AG10803 (cell line): ENCODE data around the gene CAMTA2.

Source experiments
- DNase-seq: peaks from one replicate; pipeline ENCODE4 v3.0.0; 2010; ENCODE audit warnings: low read depth
- H3K4me3 ChIP-seq: 2 replicates; pipeline ENCODE4 v1.5.1; 2011; ENCODE audit warnings: mild to moderate bottlenecking, low read length, control low read depth
- TF ChIP-seq, protein P1 (sequence below): conservative IDR thresholded peaks from 2 replicates; pipeline ENCODE4 v1.5.1; 2011; ENCODE audit warnings: mild to moderate bottlenecking, low read length, control low read depth, inconsistent platforms

Gene CAMTA2

DNA sequence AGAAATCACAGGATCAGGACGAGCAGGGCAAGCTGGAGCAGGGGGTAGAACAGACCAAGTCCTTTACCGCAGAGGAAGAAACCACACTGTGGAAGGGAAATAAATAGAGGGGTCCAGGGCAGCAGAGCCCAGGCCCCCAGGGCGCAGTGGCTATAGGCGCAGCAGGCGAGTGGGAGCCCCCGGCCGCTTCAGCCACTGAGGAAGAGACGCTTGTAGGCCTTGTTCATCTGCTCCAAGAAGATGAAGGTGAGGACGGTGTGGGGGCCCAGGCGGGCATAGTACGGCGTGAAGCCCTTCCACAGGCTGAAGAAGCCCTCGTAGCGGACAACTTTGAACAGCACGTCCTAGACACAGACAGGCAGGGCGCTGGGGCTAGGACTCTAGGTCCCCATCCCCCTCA lies 49.9 kb downstream of the CAMTA2 start:
- no peak for DNase-seq
- H3K4me3 ChIP-seq = no peak overlapping the region
- TF ChIP-seq, protein P1, sequence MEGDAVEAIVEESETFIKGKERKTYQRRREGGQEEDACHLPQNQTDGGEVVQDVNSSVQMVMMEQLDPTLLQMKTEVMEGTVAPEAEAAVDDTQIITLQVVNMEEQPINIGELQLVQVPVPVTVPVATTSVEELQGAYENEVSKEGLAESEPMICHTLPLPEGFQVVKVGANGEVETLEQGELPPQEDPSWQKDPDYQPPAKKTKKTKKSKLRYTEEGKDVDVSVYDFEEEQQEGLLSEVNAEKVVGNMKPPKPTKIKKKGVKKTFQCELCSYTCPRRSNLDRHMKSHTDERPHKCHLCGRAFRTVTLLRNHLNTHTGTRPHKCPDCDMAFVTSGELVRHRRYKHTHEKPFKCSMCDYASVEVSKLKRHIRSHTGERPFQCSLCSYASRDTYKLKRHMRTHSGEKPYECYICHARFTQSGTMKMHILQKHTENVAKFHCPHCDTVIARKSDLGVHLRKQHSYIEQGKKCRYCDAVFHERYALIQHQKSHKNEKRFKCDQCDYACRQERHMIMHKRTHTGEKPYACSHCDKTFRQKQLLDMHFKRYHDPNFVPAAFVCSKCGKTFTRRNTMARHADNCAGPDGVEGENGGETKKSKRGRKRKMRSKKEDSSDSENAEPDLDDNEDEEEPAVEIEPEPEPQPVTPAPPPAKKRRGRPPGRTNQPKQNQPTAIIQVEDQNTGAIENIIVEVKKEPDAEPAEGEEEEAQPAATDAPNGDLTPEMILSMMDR = no peak

DNA sequence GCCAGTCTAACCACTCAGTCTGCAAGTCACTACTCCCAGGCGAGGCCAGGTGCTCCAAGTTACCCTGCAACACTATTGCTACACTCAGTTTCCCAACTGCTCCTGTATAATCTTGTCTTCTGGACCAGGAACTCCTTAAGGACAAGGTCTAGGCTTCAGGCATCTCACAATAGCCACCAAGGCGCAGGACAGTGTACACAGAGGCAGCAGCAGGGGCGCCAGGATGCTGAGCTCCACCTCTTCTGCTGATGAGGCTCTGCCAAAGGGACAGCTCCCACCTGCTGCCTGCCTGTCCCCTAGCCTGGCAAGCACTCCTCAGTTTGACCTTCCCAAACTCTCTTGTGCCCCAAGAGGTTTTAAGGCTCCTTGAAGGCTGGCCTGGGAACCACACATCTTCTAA lies 51.0 kb downstream of the CAMTA2 start:
- no peak overlapping the region for H3K4me3 ChIP-seq
- TF ChIP-seq, protein P1 = no peak
- no peak for DNase-seq

DNA sequence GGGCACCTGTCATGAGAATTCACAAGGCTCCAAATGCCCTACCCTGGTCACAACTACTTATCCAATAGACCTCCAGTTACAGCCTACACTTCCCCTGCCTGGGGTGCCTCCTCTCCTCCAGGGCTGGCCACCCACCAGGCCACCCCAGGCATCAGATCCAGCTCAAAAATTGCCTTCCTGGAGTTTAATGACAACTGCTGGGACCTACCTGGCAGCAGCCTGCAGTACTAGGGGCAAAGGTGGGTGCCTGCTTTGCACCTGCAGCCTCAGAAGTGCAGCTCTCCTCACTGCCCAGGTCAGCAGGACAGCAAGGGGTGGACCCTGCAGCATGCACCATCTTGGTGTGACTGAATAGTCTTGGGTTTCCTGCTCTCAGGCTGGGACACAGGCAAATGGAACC lies 51.8 kb downstream of the CAMTA2 start:
- no peak for DNase-seq
- TF ChIP-seq, protein P1 = no peak
- no peak overlapping the region for H3K4me3 ChIP-seq

DNA sequence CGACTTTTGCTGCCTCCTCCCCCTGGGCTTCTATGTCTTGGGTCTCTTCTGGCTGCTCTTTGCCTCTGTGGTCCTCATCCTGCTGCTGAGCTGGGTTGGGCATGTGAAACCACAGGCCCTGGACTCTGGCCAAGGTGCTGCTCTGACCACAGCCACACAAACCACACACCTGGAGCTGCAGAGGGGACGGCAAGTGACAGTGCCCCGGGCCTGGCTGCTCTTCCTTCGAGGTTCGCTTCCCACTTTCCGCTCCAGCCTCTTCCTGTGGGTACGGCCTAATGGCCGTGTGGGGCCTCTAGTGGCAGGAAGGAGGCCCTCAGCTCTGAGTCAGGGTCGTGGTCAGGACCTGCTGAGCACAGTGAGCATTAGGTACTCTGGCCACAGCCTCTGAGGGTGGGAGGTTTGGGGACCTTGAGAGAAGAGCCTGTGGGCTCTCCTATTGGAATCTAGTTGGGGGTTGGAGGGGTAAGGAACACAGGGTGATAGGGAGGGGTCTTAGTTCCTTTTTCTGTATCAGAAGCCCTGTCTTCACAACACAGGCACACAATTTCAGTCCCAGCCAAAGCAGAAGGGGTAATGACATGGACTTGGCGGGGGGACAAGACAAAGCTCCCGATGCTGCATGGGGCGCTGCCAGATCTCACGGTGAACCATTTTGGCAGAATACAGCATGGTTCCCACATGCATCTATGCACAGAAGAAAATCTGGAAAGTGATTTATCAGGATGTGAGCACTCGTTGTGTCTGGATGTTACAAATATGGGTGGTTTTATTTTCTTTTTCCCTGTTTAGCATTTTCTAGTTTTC lies 53.1 kb downstream of the CAMTA2 start:
- no peak overlapping the region for H3K4me3 ChIP-seq
- TF ChIP-seq, protein P1 = peak; percentile 43
- peak; percentile 41 for DNase-seq

DNA sequence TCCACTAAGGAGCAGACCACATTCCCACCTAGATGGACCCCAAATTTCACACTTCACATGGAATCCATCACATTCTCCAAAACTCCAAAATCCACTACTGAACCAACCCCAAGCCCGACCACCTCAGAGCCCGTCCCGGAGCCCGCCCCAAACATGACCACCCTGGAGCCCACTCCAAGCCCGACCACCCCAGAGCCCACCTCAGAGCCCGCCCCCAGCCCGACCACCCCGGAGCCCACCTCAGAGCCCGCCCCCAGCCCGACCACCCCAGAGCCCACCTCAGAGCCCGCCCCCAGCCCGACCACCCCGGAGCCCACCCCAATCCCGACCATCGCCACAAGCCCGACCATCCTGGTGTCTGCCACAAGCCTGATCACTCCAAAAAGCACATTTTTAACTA lies 53.8 kb downstream of the CAMTA2 start:
- H3K4me3 ChIP-seq = no peak overlapping the region
- no peak for DNase-seq
- TF ChIP-seq, protein P1 = no peak

DNA sequence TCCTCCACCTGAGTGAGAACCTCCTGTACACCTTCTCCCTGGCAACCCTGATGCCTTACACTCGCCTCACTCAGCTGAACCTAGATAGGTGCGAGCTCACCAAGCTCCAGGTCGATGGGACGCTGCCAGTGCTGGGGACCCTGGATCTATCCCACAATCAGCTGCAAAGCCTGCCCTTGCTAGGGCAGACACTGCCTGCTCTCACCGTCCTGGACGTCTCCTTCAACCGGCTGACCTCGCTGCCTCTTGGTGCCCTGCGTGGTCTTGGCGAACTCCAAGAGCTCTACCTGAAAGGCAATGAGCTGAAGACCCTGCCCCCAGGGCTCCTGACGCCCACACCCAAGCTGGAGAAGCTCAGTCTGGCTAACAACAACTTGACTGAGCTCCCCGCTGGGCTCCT lies 54.7 kb downstream of the CAMTA2 start:
- TF ChIP-seq, protein P1 = no peak

DNA sequence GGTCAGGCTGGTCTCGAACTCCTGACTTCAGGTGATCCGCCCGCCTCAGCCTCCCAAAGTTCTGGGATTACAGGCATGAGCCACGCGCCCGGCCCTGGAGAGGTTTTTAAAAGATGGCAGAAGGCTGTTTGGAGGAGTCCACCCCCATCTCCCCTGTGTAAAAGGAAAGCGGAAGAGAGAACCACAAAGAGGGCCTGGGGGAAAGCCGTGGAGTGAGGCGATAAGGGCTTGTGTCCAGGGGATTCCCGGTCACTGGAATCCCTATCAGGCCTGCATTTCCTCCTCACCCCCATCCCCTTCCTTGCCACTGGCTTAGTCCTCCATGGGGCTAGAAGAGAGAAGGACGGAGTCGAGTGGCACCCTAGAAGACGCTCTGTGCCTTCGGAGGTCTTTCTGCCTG lies 55.5 kb downstream of the CAMTA2 start, which contains the start of gene GP1BA:
Gene GP1BA, plus strand, starts transcription at position 315 of the 400 bp plus-strand sequence. CDS start 328 bp downstream, outside the sequence.
- no peak for DNase-seq

More for the DNA sequence above, 54.7 kb downstream of the CAMTA2 start:
- H3K4me3 ChIP-seq = no peak overlapping the region
- no peak for DNase-seq

More for the DNA sequence above, 55.5 kb downstream of the CAMTA2 start, which contains the start of gene GP1BA:
- no peak within 1 kb of the TSS for H3K4me3 ChIP-seq
- TF ChIP-seq, protein P1 = no peak
